ENCODE data around the gene DCTN5. TPM values are rescaled to one million over a fixed set of nuclear protein-coding genes. Genes with fewer than 3 reads are reported as not detected.

The DCTN5 gene
- total RNA-seq, 1 donor: 37.4 TPM

DNA sequence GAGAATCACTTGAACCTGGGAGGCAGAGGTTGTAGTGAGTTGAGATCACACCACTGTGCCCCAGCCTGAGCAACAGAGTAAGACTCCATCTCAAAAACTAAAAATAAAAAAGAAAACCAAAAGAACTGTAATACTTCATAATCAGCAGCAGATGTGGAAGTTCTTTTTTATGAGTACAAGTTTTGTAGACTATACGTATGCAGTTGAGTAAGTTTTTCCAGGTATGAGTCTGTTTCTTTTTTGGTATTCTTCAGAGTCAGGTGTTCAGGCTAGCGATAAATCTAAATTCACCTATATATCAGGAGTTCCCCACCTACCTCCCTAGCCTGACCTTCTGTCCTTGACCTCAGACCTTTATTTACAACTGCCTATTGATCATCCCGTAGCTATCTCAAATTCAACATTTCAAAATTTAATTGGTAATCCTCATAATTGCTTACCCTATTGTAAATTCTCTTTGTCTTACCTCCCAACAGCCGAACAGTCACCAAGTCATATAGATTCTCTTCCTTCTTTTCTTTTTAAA, 10.7 kb downstream of the DCTN5 start:
- no peak for DNase-seq (ENCODE audit: low read depth in 2 of 3, low spot score in 2 of 3)

DNA sequence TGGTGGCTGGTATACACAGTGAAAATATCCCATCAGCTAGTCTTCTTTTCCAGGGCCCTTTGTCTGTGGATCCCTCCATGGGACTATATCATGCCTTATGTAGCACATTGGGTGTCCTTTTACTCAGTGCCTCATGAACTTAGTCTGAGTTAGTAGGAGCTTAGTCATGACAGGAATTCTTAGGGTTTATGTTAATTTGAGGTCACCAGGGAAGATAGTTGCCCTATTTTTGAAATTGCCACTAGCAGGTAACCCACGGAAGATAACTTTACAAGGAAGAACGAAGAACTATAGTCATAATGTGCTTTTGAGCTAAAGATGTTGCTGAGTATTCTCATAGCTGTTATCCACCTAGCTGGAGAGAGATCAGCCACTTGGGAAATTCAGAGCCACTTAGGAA, 22.7 kb downstream of the DCTN5 start:
- no peak for DNase-seq (ENCODE audit: low read depth in 2 of 3, low spot score in 2 of 3)

DNA sequence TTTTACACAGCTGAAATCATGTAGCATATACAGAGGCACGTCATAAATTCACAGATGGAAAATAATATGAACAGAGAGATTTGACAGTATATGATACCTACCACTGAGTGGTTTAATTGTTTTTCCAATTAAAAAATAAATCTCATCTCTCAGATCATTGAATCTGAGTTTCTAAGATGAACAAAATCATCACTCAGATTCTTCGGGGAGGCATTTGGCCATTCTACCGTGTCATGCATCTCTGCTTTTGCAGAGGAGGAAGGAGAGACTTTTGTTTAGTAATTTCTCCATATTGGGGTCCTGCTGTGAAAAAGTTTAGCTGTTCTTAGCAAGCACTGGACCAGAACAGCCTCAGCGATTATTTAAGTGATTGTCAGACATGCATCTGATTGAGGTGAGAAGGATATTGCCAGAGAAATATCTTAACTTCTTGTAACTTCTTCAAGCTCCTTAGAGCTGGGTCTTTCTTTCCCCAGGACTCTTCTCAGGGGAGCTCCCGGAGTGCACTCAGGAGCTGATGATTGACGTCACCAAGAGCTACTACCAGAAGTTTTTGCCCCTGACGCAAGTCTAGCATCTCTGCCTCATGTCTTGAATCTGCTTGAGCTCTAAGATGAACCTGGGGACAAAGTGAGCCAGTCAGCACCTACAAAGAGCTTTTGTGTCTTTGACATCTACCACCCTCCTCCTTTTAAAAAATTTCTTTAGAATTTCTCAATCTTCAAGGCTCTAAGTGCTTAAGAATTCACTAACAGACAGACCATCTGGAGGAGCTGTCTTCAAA, 25.5 kb downstream of the DCTN5 start:
- no peak for DNase-seq (ENCODE audit: low read depth in 2 of 3, low spot score in 2 of 3)

GRCh38 chr16:23667355-23667659, 26.0 kb downstream of the DCTN5 start:
- no peak for DNase-seq (ENCODE audit: low read depth in 2 of 3, low spot score in 2 of 3)

DNA sequence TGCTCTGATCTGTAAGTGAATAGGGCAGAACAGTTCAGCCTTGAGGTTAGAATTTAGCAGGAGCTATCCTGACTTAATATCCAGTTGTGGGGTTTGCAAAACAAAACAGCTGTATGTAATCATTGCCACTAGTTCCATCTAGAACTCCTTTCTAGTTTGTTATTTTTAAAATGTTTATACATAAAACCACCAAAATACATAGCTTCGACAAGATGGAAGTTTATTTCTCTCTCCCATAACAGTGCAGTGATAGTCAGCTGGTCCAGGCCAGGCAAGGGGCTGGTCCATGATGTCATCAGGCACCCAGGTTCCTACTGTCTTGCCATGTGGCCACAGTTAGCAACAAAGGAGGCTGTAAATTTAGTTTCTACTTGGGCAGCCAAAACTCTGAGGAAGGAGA, 27.0 kb downstream of the DCTN5 start:
- DNase-seq (ENCODE audit: low read depth in 2 of 3, low spot score in 2 of 3): no peak

- no peak for DNase-seq (ENCODE audit: low read depth in 2 of 3, low spot score in 2 of 3)
These were observed 27.6 kb downstream of the DCTN5 start for GRCh38 chr16:23668873-23669272.

DNA sequence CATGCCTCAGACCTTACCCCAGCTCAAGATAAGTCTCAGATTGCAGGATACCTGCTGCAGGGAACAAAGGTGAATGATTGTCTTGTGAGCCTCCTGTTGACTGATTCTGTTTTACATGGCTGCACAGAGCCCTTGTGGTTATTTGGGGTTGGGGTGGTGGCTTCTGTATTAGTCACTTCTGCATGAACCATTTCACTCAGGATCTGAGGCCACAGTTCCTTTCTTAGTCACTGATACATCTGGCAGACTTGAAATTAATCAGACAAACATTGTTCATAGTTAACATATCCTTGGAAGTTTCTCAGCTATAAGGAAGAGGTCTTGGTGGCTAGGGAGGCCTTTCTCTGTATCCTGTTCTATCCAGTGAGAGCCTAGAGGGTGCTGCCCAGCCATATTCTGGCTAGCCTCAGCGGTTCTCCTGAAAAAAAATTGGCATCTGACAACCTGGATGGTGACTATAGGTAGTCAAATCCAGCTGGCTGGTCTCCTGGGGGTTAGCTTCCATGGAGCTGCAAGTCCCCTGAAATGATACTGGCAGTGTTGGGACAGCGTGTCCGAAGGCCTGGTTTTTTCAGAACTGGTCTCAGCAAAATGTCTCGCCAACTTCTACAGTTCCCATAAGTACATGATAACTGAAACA, 29.0 kb downstream of the DCTN5 start:
- DNase-seq (ENCODE audit: low read depth in 2 of 3, low spot score in 2 of 3): no peak

DNA sequence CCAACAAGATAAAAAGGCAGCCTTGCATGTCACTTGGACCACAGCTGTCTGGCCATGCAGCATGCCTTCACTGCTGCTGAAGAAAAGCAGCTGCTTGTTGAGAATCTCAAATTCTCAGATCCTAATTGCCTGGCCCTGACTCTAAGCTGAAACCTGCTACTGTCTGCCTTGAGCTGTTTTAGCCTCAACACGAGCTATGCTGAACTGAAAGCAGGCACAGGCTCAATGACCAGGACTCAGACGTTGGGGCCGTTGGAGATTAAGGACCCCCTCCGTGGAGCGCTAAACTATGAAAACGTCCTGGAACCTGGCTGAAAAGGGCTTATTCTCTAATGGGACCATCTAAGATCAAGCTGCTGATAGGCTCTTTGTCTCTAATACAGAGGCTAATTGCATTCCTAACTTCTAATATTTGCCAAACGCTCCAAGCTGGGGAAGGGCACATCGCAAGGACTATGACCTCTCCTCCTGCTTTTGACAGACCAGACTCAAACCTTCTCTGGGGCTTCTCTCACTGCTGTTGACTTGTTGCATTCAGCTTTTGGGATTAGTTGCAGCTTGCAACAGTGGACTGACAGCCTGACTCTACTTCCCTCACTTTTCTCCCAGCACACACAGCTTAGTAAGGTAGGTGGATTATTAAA, 32.8 kb downstream of the DCTN5 start:
- no peak for DNase-seq (ENCODE audit: low read depth in 2 of 3, low spot score in 2 of 3)

- DNase-seq (ENCODE audit: low read depth in 2 of 3, low spot score in 2 of 3): no peak
These were observed 35.7 kb downstream of the DCTN5 start for GRCh38 chr16:23676924-23677480.

DNA sequence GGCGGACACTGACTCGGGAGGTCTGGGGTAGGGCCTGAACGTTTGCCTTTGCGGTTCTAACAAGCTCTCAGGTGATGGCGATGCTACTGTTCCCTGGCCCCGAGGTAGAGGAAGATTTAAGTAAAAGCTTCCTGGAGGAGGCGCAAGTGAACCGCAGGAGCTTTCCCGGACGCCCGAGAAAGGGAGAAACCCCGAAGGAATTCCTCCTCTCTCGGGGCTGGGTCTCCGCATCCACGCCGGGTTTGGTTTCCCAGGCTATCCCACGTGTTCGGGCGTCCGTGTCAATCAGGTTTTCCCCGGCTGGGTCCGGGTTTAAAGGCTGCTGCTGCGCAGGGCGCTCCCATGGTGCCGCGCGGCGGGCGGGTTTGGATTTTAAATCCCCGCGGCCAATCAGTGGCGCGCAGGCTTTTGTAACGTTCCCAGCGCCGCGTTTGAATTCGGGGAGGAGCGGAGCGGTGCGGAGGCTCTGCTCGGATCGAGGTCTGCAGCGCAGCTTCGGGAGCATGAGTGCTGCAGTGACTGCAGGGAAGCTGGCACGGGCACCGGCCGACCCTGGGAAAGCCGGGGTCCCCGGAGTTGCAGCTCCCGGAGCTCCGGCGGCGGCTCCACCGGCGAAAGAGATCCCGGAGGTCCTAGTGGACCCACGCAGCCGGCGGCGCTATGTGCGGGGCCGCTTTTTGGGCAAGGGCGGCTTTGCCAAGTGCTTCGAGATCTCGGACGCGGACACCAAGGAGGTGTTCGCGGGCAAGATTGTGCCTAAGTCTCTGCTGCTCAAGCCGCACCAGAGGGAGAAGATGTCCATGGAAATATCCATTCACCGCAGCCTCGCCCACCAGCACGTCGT, 37.4 kb downstream of the DCTN5 start, which contains the start of gene PLK1:
PLK1 (plus strand) TSS at position 460 of the 844 bp plus-strand sequence; CDS start at position 504, 44 bp downstream.
- peak; percentile 24 to 75 (median 65) for DNase-seq (ENCODE audit: low read depth in 2 of 3, low spot score in 2 of 3)

DNA sequence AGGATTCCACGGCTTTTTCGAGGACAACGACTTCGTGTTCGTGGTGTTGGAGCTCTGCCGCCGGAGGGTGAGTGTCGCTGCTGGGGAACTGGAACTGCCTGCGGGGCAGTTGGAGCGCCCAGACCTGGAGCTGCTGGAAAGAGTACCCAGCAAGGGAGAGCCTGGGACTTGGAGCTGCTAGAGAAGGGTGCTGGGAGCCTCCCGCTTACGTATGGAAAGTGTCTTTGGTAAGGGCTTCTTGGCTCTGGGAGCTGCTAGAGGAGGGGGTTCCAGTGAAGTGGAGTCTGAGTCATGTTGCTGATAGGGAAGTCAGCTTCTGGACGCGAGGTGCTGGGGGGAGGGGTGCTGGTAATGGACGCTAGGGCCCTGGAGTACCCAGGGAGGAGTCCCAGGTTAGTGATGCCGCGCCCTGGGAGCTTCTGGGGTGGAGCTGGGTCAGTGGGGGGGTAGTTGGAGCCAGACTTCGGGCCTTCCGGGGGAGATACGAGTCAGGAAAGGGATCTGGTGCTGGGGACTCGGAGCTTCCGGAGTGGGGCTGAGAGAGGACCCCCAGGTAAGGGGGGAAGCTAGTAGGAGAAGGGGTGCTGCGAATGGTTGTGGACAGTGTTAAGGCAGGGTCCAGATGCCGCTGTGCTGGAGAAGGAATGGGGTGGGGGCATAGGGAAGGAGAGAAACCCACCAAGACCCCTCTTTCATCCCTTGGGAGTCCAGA, 38.2 kb downstream of the DCTN5 start:
- DNase-seq (ENCODE audit: low read depth in 2 of 3, low spot score in 2 of 3): peak in 2 of 3 donors; percentile 55 to 56

DNA sequence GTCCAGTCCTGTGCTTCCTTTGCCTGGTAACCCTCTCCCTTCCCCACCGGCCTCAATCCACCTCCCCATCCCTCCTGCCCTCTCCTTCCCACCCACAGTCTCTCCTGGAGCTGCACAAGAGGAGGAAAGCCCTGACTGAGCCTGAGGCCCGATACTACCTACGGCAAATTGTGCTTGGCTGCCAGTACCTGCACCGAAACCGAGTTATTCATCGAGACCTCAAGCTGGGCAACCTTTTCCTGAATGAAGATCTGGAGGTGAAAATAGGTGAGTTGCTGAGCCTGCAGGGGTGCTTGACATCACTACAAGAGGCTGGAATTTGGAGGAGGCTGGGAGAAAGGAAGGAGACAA, 38.7 kb downstream of the DCTN5 start:
- DNase-seq (ENCODE audit: low read depth in 2 of 3, low spot score in 2 of 3): no peak

DNA sequence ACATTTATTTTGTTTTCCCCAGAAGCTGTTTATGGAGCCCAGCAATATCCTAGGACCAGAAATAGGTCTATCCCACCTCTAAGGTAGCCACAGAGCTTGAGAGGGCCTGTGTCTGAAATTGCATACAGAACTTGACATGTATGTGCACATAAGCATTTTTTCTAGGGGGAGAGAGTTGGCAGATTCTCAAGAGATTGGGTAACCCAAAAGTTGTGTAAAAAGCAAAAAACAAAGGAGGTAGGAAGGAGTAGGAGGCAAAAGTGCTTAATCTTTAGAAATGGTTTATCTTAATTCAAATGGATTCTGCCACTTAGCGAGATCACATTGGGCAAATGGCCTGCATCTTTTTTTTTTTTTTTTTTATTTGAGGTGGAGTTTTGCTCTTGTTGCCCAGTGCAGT, 40.9 kb downstream of the DCTN5 start:
- DNase-seq (ENCODE audit: low read depth in 2 of 3, low spot score in 2 of 3): no peak

GRCh38 chr16:23683487-23683886, 42.2 kb downstream of the DCTN5 start:
- no peak for DNase-seq (ENCODE audit: low read depth in 2 of 3, low spot score in 2 of 3)

DNA sequence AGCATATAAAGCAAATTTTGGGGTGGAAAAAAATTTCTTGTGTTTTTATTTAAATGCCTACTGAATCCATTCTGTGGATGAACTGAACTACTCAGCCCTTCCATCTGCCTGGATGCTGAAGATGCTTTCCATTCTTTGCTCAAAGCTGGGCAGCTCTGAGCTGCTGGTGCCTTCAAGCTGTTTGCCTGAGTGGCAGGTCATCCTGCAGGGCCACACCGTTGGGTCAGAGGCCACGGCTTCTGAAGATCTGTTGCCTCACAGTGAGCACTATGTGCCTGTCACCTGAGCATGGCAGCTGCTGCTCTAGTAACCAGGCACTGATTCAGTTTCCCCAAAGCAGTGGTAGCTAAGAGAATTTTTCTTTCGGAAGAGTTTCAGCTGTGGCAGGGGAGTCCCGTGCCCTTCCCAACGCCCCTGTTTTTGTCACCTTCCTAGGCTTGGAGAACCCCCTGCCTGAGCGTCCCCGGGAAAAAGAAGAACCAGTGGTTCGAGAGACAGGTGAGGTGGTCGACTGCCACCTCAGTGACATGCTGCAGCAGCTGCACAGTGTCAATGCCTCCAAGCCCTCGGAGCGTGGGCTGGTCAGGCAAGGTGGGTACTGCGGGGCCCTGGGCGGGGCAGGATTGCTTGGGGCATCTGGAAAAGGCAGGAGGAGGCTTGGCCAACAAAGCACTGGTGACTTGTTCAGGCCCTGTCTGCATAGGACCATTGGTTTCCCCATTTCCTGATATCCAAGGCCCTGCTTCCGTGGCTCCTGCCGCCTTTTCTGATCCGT, 46.0 kb downstream of the DCTN5 start:
- DNase-seq (ENCODE audit: low read depth in 2 of 3, low spot score in 2 of 3): no peak

DNA sequence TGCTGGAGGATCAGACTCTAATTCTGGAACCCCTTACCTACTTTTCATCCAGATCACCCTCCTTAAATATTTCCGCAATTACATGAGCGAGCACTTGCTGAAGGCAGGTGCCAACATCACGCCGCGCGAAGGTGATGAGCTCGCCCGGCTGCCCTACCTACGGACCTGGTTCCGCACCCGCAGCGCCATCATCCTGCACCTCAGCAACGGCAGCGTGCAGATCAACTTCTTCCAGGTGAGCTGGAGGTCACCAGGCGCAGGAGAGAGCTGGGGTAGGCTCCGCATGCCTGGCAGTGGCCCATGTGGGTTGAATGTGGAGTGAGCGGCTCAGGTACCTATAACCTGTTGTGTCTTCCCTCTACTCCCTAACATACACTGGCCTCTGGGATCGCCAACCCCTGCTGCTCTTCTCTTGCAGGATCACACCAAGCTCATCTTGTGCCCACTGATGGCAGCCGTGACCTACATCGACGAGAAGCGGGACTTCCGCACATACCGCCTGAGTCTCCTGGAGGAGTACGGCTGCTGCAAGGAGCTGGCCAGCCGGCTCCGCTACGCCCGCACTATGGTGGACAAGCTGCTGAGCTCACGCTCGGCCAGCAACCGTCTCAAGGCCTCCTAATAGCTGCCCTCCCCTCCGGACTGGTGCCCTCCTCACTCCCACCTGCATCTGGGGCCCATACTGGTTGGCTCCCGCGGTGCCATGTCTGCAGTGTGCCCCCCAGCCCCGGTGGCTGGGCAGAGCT, 48.3 kb downstream of the DCTN5 start:
- DNase-seq (ENCODE audit: low read depth in 2 of 3, low spot score in 2 of 3): no peak

GRCh38 chr16:23690771-23691482, 49.7 kb downstream of the DCTN5 start:
- DNase-seq (ENCODE audit: low read depth in 2 of 3, low spot score in 2 of 3): no peak

Data from hematopoietic multipotent progenitor cell (in vitro differentiated cells).